ENCODE data around the gene CCDC30.

- no peak for TF ChIP-seq CTCF (IDR thresholded peaks at IDR 0.05)
- TF ChIP-seq EP300 (IDR thresholded peaks at IDR 0.05), result no peak
These were observed 14.7 kb downstream of the CCDC30 start for GRCh38 chr1:42477775-42478174.

Measured in sigmoid colon (tissue), 4 donors.